ENCODE data around the gene SLC44A3. TPM values are rescaled to one million over a fixed set of nuclear protein-coding genes. Genes with fewer than 3 reads are reported as not detected.

The SLC44A3 gene
- total RNA-seq, 1 donor from 2014 or later, result 2.2 TPM

GRCh38 chr1:94909486-94909885 lies 89.3 kb downstream of the SLC44A3 start:
- no peak for DNase-seq

- DNase-seq, result no peak
Measured at GRCh38 chr1:94912263-94913184, 92.4 kb downstream of the SLC44A3 start.

- DNase-seq, result no peak
Measured at GRCh38 chr1:94917251-94917650, 97.1 kb downstream of the SLC44A3 start.

- no peak for DNase-seq
Measured at GRCh38 chr1:94919241-94920030, 99.3 kb downstream of the SLC44A3 start.

- DNase-seq, result no peak
Measured at GRCh38 chr1:94920061-94920460, 99.9 kb downstream of the SLC44A3 start.

- DNase-seq, result no peak
Measured at GRCh38 chr1:94921977-94922376, 101.8 kb downstream of the SLC44A3 start.

- no peak for DNase-seq
Measured at GRCh38 chr1:94922761-94923331, 102.7 kb downstream of the SLC44A3 start.

GRCh38 chr1:94925004-94925403 lies 104.8 kb downstream of the SLC44A3 start:
- no peak for DNase-seq

GRCh38 chr1:94925561-94926125 lies 105.5 kb downstream of the SLC44A3 start:
- peak; percentile 40 for DNase-seq

- DNase-seq, result peak; percentile 32
Measured at GRCh38 chr1:94926126-94926914, 106.2 kb downstream of the SLC44A3 start.

- DNase-seq, result peak; percentile 85
Measured at GRCh38 chr1:94926915-94927404, 106.8 kb downstream of the SLC44A3 start, which contains the start of gene CNN3. CNN3 (minus strand) TSS chr1:94927110; CDS start chr1:94926894, 216 bp downstream.

GRCh38 chr1:94927405-94928175 lies 107.4 kb downstream of the SLC44A3 start:
- peak; percentile 27 for DNase-seq

GRCh38 chr1:94928293-94928939 lies 108.3 kb downstream of the SLC44A3 start:
- no peak for DNase-seq

- DNase-seq, result no peak
Measured at GRCh38 chr1:94929351-94930217, 109.4 kb downstream of the SLC44A3 start.

- DNase-seq, result no peak
Measured at GRCh38 chr1:94931254-94931841, 111.2 kb downstream of the SLC44A3 start.

GRCh38 chr1:94934551-94934950 lies 114.4 kb downstream of the SLC44A3 start:
- no peak for DNase-seq

- DNase-seq, result no peak
Measured at GRCh38 chr1:94935034-94935433, 114.9 kb downstream of the SLC44A3 start.

GRCh38 chr1:94935476-94935875 lies 115.3 kb downstream of the SLC44A3 start:
- DNase-seq, result no peak
